Placental epithelial cell (primary cell): Measurements from ENCODE around the gene TRPC5OS. TPM values are rescaled to one million over a fixed set of nuclear protein-coding genes. Genes with fewer than 3 reads are reported as not detected.

Source experiments
- total RNA-seq: library from RNA; depleted of rRNA; stranded (reverse); fragments of >200 nt; gene quantifications from 2 replicates; pipeline ENCODE4 v1.2.3, GENCODE V29; 2012

TRPC5OS gene
- not detected in 2 replicates for total RNA-seq

GRCh38 chrX:111875881-111876280, at the start of gene TRPC5OS:
Gene TRPC5OS (plus strand): TSS chrX:111876181. CDS start chrX:111901850, 25,669 bp downstream.

Other genes with a start within 250 kb of the TRPC5OS start
- gene ALG13, start 195.0 kb upstream of the TRPC5OS start, total RNA-seq, result 35.2 and 61.2 TPM in 2 replicates
- not detected in 2 replicates for gene TRPC5, start 206.6 kb downstream of the TRPC5OS start, total RNA-seq
- not detected in 2 replicates for gene RTL4, start 206.8 kb downstream of the TRPC5OS start, total RNA-seq